PFSK-1 (cell line): ENCODE data around the gene LRRC7.

Experiments
- REST ChIP-seq, 2 experiments: IDR thresholded peaks; 2 replicates each; pipeline versions ENCODE4 v1.6.1 to v1.8.0; 2011 to 2012; ENCODE audit warnings: low read depth in 2 of 2, low read length in 2 of 2, control low read depth in 1 of 2, inconsistent platforms in 1 of 2, mild to moderate bottlenecking in 1 of 2, moderate library complexity in 1 of 2; ENCODE audit not compliant: insufficient read depth in 1 of 2
- SIN3A ChIP-seq: IDR thresholded peaks from 2 replicates; pipeline ENCODE4 v1.6.1; 2012; ENCODE audit warnings: mild to moderate bottlenecking, low read length, moderate library complexity, borderline replicate concordance; ENCODE audit not compliant: insufficient read depth

GRCh38 chr1:70112838-70113237 is 545.1 kb downstream of the LRRC7 start:
- TF ChIP-seq REST (IDR thresholded peaks at IDR 0.05; ENCODE audit: insufficient read depth in 1 of 2, low read depth in 2 of 2, low read length in 2 of 2) = no peak
- TF ChIP-seq SIN3A = no peak
